GM12865 (cell line): ENCODE results near the gene SLC35E1.
A peak's percentile ranks its signal among the peaks of the same experiment; 100 is the strongest.

ENCODE experiments used
- DNase-seq: peaks from one replicate; pipeline ENCODE4 v3.0.0; 2010; ENCODE audit warnings: low read depth
- H3K4me3 ChIP-seq: 2 replicates; pipeline ENCODE4 v1.5.1; 2011; ENCODE audit warnings: mild to moderate bottlenecking, low read depth, low read length, control low read depth
- TF ChIP-seq, protein P1 (sequence below): IDR thresholded peaks from 2 replicates; pipeline ENCODE4 v1.5.1; 2011; ENCODE audit warnings: low read length, control low read depth, low read depth, inconsistent platforms; ENCODE audit not compliant: insufficient read depth; ENCODE audit errors: missing control alignments

SLC35E1 gene

GRCh38 chr19:16615808-16616207, 43.6 kb upstream of the SLC35E1 start:
- TF ChIP-seq, protein P1, sequence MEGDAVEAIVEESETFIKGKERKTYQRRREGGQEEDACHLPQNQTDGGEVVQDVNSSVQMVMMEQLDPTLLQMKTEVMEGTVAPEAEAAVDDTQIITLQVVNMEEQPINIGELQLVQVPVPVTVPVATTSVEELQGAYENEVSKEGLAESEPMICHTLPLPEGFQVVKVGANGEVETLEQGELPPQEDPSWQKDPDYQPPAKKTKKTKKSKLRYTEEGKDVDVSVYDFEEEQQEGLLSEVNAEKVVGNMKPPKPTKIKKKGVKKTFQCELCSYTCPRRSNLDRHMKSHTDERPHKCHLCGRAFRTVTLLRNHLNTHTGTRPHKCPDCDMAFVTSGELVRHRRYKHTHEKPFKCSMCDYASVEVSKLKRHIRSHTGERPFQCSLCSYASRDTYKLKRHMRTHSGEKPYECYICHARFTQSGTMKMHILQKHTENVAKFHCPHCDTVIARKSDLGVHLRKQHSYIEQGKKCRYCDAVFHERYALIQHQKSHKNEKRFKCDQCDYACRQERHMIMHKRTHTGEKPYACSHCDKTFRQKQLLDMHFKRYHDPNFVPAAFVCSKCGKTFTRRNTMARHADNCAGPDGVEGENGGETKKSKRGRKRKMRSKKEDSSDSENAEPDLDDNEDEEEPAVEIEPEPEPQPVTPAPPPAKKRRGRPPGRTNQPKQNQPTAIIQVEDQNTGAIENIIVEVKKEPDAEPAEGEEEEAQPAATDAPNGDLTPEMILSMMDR, result no peak
- H3K4me3 ChIP-seq, result no peak overlapping the region
- DNase-seq, result peak; percentile 45

- TF ChIP-seq, protein P1, result no peak
- DNase-seq, result no peak
- no peak overlapping the region for H3K4me3 ChIP-seq
Observed at GRCh38 chr19:16614941-16615340, 42.7 kb upstream of the SLC35E1 start.

GRCh38 chr19:16613841-16614240, 41.6 kb upstream of the SLC35E1 start:
- DNase-seq, result no peak
- H3K4me3 ChIP-seq, result no peak overlapping the region
- TF ChIP-seq, protein P1, result no peak

DNA sequence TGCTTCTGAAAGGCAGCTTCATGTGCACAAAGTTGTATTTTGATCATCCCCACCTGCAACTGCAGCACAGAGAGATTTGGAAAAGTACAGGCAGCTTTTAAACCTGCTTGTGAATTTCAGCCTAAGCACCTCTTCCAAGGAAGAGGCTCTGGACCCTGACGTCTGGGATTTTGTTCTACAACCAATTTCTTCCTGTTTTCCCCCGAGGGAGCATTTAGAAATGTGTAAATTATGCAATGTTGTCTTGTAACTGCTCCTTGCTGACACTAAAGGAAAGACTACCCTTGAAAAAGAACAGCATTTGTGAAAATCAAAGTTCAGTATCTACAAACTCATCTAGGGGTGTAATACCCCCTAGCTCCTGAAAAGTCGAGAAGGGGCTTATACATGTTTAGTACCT, 40.4 kb upstream of the SLC35E1 start:
- no peak for DNase-seq
- TF ChIP-seq, protein P1, result no peak
- no peak overlapping the region for H3K4me3 ChIP-seq

DNA sequence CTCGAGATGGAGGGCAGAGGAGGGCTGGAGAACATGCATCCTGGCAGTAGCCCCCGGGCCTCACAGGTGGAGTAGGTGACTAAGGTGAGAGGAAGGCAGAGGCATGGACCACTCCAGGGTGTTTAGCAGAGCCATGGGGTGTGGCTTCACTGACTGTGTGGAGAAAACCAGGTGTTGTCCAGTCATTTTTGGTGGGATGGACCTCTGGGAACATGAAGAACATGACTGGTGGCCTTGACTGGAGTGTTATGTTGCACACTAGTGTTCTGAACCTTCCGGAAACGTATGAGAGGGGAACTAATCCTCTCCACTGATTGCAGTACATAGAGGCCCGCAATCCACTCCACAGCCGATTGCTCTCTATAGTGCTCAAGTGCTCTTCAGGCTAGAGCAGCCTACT, 38.9 kb upstream of the SLC35E1 start:
- no peak overlapping the region for H3K4me3 ChIP-seq
- TF ChIP-seq, protein P1, result no peak
- no peak for DNase-seq

DNA sequence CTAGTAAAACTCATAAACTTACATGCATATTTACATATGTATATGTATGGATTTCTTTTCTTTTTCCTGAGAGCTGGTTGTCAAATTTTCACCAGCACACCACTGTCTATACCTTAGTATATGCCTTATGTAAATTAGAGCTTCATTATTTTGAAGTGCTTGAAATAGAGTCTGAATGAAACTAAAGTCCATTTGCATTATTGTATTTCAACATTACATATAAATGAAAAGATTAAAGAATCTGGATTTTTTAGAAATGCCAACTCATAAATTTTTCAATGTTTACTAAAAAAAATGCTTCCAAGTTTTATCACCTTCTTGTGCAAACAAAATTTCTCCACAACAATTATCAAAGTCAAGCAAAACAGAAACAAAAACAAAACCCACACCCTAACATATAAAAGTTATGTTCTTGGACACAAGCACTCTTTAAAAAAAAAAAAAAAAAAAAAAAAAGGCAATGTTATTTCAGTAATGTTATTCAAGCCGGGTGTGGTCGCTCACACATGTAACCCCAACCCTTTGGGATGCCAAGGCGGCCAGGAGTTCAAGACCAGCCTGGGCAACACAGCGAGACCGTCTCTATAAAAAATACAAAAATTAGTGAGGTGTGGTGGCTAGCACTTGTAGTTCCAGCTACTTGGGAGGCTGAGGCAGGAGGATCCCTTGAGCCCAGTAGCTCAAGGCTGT, 37.4 kb upstream of the SLC35E1 start:
- H3K4me3 ChIP-seq, result no peak overlapping the region
- DNase-seq, result no peak
- TF ChIP-seq, protein P1, result no peak

- no peak for DNase-seq
- TF ChIP-seq, protein P1, result no peak
- H3K4me3 ChIP-seq, result no peak overlapping the region
Observed at GRCh38 chr19:16608290-16608739, 36.1 kb upstream of the SLC35E1 start.
